Measurements from ENCODE around the gene EFCAB11.

EFCAB11 gene

DNA sequence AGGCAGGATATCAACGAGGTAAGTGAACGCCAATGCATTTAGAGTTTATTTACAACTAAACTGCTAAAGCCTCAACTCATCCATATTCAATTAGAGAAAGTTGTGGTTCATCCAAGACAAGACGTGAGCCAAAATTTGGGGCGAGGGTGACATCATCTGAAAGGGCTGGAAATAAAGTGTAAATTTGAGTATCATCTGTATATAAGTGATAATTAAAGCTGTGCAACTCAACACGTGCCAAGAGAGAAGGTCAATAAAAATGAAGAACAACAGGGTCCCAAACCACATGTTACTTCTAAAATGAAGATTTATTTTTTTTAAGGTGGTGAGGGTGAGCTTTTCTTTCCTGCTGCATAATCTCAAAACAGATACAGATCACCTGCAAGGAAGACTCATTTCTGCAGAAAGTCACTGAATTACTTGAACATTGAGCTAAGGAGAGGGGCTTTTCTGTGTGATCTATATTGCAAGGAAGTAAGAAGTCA lies 203.6 kb downstream of the EFCAB11 start:
- DNase-seq (ENCODE audit: low read depth, low spot score): no peak
- H3K4me3 ChIP-seq (ENCODE audit: low read length): no peak overlapping the region

DNA sequence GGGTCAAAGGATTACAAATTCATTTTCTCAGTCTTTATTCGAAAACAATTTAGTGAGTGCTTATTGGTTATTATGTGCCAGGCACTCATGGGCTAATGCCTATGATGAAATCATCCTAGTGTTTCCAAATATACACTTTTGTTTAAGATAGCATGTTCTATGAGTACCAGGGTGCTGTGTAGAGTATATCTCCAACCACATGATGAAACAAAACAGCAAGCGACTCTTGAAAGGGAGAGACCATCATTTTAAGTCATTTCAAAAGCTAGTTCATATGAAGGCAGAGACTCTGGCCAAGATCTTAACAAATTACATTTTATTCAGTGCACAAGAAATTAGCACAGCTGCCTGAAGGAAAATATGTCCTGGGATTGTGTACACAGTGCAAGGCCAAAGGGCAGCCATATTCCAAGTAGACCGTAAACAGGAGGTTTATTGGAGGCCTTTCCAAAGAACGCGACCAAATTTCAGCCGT lies 204.2 kb downstream of the EFCAB11 start:
- no peak overlapping the region for H3K4me3 ChIP-seq (ENCODE audit: low read length)
- no peak for DNase-seq (ENCODE audit: low read depth, low spot score)

DNA sequence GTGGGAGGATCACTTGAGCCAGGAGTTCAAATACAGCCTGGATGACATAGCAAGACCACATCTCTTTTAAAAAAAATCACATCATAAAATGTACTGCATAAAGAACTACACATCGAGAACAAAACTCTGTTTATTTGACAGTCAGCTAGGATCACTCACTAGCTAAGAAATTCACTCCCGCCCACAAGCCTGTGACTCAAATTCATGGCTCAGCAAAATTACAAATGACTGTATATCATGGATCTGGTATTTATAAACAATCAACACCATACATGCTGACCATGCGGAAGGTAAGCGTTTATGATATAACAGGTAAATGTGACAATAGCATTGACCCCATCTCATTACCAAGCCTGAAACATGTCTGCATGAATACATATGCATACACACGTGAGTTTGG lies 206.5 kb downstream of the EFCAB11 start:
- no peak for DNase-seq (ENCODE audit: low read depth, low spot score)
- no peak overlapping the region for H3K4me3 ChIP-seq (ENCODE audit: low read length)

DNA sequence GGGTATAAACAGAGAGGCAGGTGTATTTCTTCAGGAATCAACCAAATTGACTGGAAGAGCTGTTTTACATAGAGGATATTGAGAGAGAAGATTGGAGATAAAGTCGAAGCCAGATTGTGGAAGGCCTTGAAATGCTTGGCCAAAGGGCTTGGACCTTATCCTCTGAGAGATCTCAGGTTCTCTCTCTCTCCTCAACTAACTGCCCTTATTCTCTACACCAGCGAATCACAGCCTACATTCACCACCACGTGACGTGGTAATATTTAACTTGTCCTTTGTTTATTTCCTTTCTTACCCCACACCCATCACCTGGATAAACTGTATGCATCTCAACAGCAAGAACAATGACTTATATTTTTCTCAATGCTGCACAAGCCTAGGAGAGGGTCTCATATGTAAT lies 207.4 kb downstream of the EFCAB11 start:
- no peak for DNase-seq (ENCODE audit: low read depth, low spot score)
- H3K4me3 ChIP-seq (ENCODE audit: low read length): no peak overlapping the region

- no peak overlapping the region for H3K4me3 ChIP-seq (ENCODE audit: low read length)
- DNase-seq (ENCODE audit: low read depth, low spot score): no peak
Observed at GRCh38 chr14:89746654-89747053, 207.9 kb downstream of the EFCAB11 start.

DNA sequence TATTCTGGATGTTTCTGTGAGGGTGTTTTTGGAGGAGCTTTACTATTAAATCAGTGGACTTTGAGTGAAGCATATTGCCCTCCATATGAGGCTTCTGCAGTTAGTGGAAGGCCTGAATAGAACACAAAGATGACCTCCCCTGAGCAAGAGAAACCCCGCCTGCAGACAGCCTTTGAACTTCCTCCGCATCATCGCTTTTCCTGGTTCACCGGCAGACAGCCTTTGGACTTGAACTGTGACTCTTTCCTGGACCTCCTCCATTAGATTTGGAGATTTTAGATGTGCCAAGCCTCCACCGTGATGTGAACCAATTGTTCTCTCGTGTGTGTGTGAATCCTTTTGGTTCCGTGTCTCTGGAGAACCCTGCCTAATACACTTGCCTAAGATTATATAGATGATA lies 208.4 kb downstream of the EFCAB11 start:
- DNase-seq (ENCODE audit: low read depth, low spot score): no peak
- no peak overlapping the region for H3K4me3 ChIP-seq (ENCODE audit: low read length)

Data from Jurkat, Clone E6-1 (cell line).